Hepatocyte (in vitro differentiated cells): ENCODE data around the gene ARID5A.

Experiments
- EZH2 ChIP-seq: fragments of 200-600 bp; sonication (generic); IDR thresholded peaks from 2 replicates; pipeline ENCODE4 v1.6.1; 2016; ENCODE audit warnings: antibody characterized with exemption, mild to moderate bottlenecking, borderline replicate concordance
- EZH2phosphoT487 ChIP-seq: fragments of 200-600 bp; sonication (generic); IDR thresholded peaks from one replicate; pipeline ENCODE4 v1.6.1; 2018; ENCODE audit warnings: antibody characterized with exemption, mild to moderate bottlenecking, low read depth, moderate library complexity; ENCODE audit not compliant: unreplicated experiment, severe bottlenecking
- TF ChIP-seq, protein P1 (sequence below): fragments of 200-600 bp; sonication (generic); IDR thresholded peaks from 2 replicates; pipeline ENCODE4 v1.5.1; 2016; ENCODE audit warnings: antibody characterized with exemption, mild to moderate bottlenecking; ENCODE audit not compliant: poor library complexity

DNA sequence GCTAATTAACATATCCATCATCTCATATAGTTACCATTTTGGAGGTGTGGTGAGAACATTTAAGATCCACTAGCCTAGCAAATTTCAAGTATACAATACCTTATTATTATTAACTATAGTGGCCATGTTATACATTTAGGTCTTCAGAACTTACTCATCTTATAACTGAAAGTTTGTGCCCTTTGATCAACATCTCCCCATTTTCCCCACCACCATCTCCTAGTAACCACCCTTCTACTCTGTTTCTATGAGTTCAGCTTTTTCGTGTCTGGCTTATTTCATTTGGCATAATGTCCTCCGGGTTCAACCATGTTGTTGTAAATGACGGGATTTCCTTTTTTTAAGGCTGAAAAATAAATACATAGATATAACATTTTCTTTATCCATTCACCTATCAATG is 47.3 kb upstream of the ARID5A start:
- TF ChIP-seq, protein P1, sequence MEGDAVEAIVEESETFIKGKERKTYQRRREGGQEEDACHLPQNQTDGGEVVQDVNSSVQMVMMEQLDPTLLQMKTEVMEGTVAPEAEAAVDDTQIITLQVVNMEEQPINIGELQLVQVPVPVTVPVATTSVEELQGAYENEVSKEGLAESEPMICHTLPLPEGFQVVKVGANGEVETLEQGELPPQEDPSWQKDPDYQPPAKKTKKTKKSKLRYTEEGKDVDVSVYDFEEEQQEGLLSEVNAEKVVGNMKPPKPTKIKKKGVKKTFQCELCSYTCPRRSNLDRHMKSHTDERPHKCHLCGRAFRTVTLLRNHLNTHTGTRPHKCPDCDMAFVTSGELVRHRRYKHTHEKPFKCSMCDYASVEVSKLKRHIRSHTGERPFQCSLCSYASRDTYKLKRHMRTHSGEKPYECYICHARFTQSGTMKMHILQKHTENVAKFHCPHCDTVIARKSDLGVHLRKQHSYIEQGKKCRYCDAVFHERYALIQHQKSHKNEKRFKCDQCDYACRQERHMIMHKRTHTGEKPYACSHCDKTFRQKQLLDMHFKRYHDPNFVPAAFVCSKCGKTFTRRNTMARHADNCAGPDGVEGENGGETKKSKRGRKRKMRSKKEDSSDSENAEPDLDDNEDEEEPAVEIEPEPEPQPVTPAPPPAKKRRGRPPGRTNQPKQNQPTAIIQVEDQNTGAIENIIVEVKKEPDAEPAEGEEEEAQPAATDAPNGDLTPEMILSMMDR: no peak
- no peak for TF ChIP-seq EZH2phosphoT487
- TF ChIP-seq EZH2: no peak
